ENCODE measurements around the gene RBM39. TPM values are rescaled to one million over a fixed set of nuclear protein-coding genes. Genes with fewer than 3 reads are reported as not detected.
"Not testable (repeated sequence)": the region's sequence is repeated elsewhere in the genome, so short reads cannot be mapped to it uniquely, and the experiment has no call there.

Gene RBM39
- total RNA-seq, 1 donor from 2014 or later, result 405 TPM

- DNase-seq (ENCODE audit: low spot score), result no peak
Measured at GRCh38 chr20:35756404-35756803, 14.3 kb upstream of the RBM39 start.

- no peak for DNase-seq (ENCODE audit: low spot score)
Measured at GRCh38 chr20:35750611-35751010, 8.6 kb upstream of the RBM39 start.

GRCh38 chr20:35744492-35744841 lies 2.4 kb upstream of the RBM39 start:
- DNase-seq (ENCODE audit: low spot score), result not testable (repeated sequence)

- no peak for DNase-seq (ENCODE audit: low spot score)
Measured at GRCh38 chr20:35743693-35744491, 1.8 kb upstream of the RBM39 start.

GRCh38 chr20:35742741-35743523 lies 872 bp upstream of the RBM39 start:
- no peak for DNase-seq (ENCODE audit: low spot score)

- no peak for DNase-seq (ENCODE audit: low spot score)
Measured at GRCh38 chr20:35739294-35740163, 2.5 kb downstream of the RBM39 start.

- no peak for DNase-seq (ENCODE audit: low spot score)
Measured at GRCh38 chr20:35738410-35739179, 3.5 kb downstream of the RBM39 start.

- no peak for DNase-seq (ENCODE audit: low spot score)
Measured at GRCh38 chr20:35737865-35738333, 4.2 kb downstream of the RBM39 start.

GRCh38 chr20:35735826-35736470 lies 6.1 kb downstream of the RBM39 start:
- DNase-seq (ENCODE audit: low spot score), result no peak

- no peak for DNase-seq (ENCODE audit: low spot score)
Measured at GRCh38 chr20:35734777-35735649, 7.0 kb downstream of the RBM39 start.

GRCh38 chr20:35734374-35734773 lies 7.7 kb downstream of the RBM39 start:
- DNase-seq (ENCODE audit: low spot score), result no peak

GRCh38 chr20:35732644-35732982 lies 9.4 kb downstream of the RBM39 start:
- DNase-seq (ENCODE audit: low spot score), result no peak

GRCh38 chr20:35731862-35732643 lies 10.0 kb downstream of the RBM39 start:
- DNase-seq (ENCODE audit: low spot score), result no peak

- no peak for DNase-seq (ENCODE audit: low spot score)
Measured at GRCh38 chr20:35731469-35731788, 10.6 kb downstream of the RBM39 start.

- no peak for DNase-seq (ENCODE audit: low spot score)
Measured at GRCh38 chr20:35730583-35731468, 11.2 kb downstream of the RBM39 start.

GRCh38 chr20:35729836-35730582 lies 12.1 kb downstream of the RBM39 start:
- no peak for DNase-seq (ENCODE audit: low spot score)

GRCh38 chr20:35729283-35729807 lies 12.7 kb downstream of the RBM39 start:
- DNase-seq (ENCODE audit: low spot score), result no peak
